Uterus (tissue), 4 donors: ENCODE measurements around the gene CXCR3. TPM values are rescaled to one million over a fixed set of nuclear protein-coding genes. Genes with fewer than 3 reads are reported as not detected.

Source experiments
- DNase-seq, 2 donors: peaks; one replicate each; pipeline ENCODE4 v3.0.0-alpha.2; 2019 to 2020
- H3K27ac ChIP-seq, 2 donors: fragments of 200-600 bp; sonication (generic); 1 replicate in 1 of 2; 2 replicates in 1 of 2; pipeline ENCODE4 v1.5.1; 2016 to 2018
- H3K27me3 ChIP-seq, 2 donors: fragments of 200-600 bp; sonication (generic); one replicate each; pipeline ENCODE4 v1.5.1; 2018 to 2019; ENCODE audit warnings: control low read depth in 1 of 2
- H3K36me3 ChIP-seq, 2 donors: fragments of 200-600 bp; sonication (generic); one replicate each; pipeline ENCODE4 v1.5.1; 2019; ENCODE audit warnings: control low read depth in 1 of 2
- H3K4me1 ChIP-seq, 2 donors: fragments of 200-600 bp; sonication (generic); one replicate each; pipeline ENCODE4 v1.5.1; 2018 to 2019; ENCODE audit warnings: control low read depth in 1 of 2
- H3K4me3 ChIP-seq, 2 donors: fragments of 200-600 bp; sonication (generic); 1 replicate in 1 of 2; 2 replicates in 1 of 2; pipeline ENCODE4 v1.5.1; 2018 to 2019; ENCODE audit warnings: mild to moderate bottlenecking in 1 of 2
- H3K9me3 ChIP-seq, 2 donors: fragments of 200-600 bp; sonication (generic); one replicate each; pipeline ENCODE4 v1.5.1; 2019; ENCODE audit warnings: control low read depth in 1 of 2
- CTCF ChIP-seq, 4 experiments: fragments of 200-600 bp in 2 of 4; fragments of 450-650 bp in 2 of 4; sonication (generic) in 2 of 4; IDR thresholded peaks; one replicate each; pipeline ENCODE4 v1.5.1; 2016 to 2019; ENCODE audit warnings: antibody characterized with exemption in 4 of 4, mild to moderate bottlenecking in 2 of 4, moderate library complexity in 1 of 4
- POLR2A ChIP-seq, 2 donors: fragments of 450-650 bp; IDR thresholded peaks; one replicate each; pipeline ENCODE4 v1.6.1; 2016; ENCODE audit warnings: antibody characterized with exemption in 2 of 2, mild to moderate bottlenecking in 1 of 2, moderate library complexity in 1 of 2
- intact Hi-C: fragments of 100-400 bp; cut with DNase I; formaldehyde crosslinking; loops from one replicate; pipeline ENCODE4 v1.15.1; 2023; ENCODE audit warnings: low total_unique reads
- total RNA-seq, 4 donors: library from RNA; depleted of rRNA in 3 of 4; stranded (reverse); fragments of >200 nt in 3 of 4; gene quantifications; one replicate each; pipeline versions ENCODE4 v1.1.0 to v1.2.4, GENCODE V29; 2014 to 2023
- donor health status: DM: yes; HTN: yes; CAD: no.

CXCR3 gene
- total RNA-seq, 4 donors from 2014 or later, result 0.28 TPM; not detected in 3

- TF ChIP-seq POLR2A (IDR thresholded peaks at IDR 0.05), result no peak
- TF ChIP-seq CTCF (IDR thresholded peaks at IDR 0.05), result no peak
Measured at GRCh38 chrX:71636438-71637252, 18.3 kb upstream of the CXCR3 start.

GRCh38 chrX:71634366-71634765 lies 16.1 kb upstream of the CXCR3 start:
- Histone ChIP-seq H3K36me3 (no peaks in the 10 kb centered on the region), H3K27ac (no peak overlapping the region), H3K4me3 (no peak overlapping the region), H3K4me1 (no peaks in the 10 kb centered on the region), H3K9me3 (no peaks in the 10 kb centered on the region), H3K27me3 (no peaks in the 10 kb centered on the region)
- TF ChIP-seq POLR2A (IDR thresholded peaks at IDR 0.05) (no peak), CTCF (IDR thresholded peaks at IDR 0.05) (no peak)
- no peak for DNase-seq
- intact Hi-C loops, result no loop called here

More at GRCh38 chrX:71636438-71637252, 18.3 kb upstream of the CXCR3 start:
- no peak overlapping the region for H3K4me3 ChIP-seq
- H3K4me1 ChIP-seq, result no peaks in the 10 kb centered on the region
- no peaks in the 10 kb centered on the region for H3K36me3 ChIP-seq
- DNase-seq, result no peak
- intact Hi-C loops, result no loop called here
- H3K27ac ChIP-seq, result no peak overlapping the region
- no peaks in the 10 kb centered on the region for H3K9me3 ChIP-seq
- no peaks in the 10 kb centered on the region for H3K27me3 ChIP-seq

- Histone ChIP-seq H3K27ac (no peak overlapping the region), H3K27me3 (no peaks in the 10 kb centered on the region), H3K4me1 (no peaks in the 10 kb centered on the region), H3K9me3 (no peaks in the 10 kb centered on the region), H3K36me3 (no peaks in the 10 kb centered on the region), H3K4me3 (no peak overlapping the region)
- TF ChIP-seq CTCF (IDR thresholded peaks at IDR 0.05) (no peak), POLR2A (IDR thresholded peaks at IDR 0.05) (no peak)
- intact Hi-C loops, result no loop called here
- no peak for DNase-seq
Measured at GRCh38 chrX:71632923-71633657, 14.8 kb upstream of the CXCR3 start.

- no peaks in the 10 kb centered on the region for H3K27me3 ChIP-seq
- H3K9me3 ChIP-seq, result no peaks in the 10 kb centered on the region
- H3K36me3 ChIP-seq, result no peaks in the 10 kb centered on the region
- intact Hi-C loops, result no loop called here
- H3K4me3 ChIP-seq, result no peak overlapping the region
- no peak for TF ChIP-seq POLR2A (IDR thresholded peaks at IDR 0.05)
- TF ChIP-seq CTCF (IDR thresholded peaks at IDR 0.05), result no peak
- H3K4me1 ChIP-seq, result no peaks in the 10 kb centered on the region
- H3K27ac ChIP-seq, result no peak overlapping the region
- DNase-seq, result no peak
Measured at GRCh38 chrX:71629467-71629866, 11.2 kb upstream of the CXCR3 start.
